HT1080 (cell line): ENCODE data around the gene POLD3. TPM values are rescaled to one million over a fixed set of nuclear protein-coding genes. Genes with fewer than 3 reads are reported as not detected.

ENCODE experiments used
- DNase-seq: peaks from one replicate; pipeline ENCODE4 v3.0.0-alpha.2; 2015; ENCODE audit warnings: low read depth
- small RNA-seq: library from RNA; depleted of rRNA; stranded (forward); fragments of <200 nt; gene quantifications from one replicate; pipeline ENCODE3, GENCODE V24; 2014
- total RNA-seq: library from RNA; depleted of rRNA; stranded (reverse); fragments of >200 nt; shearing (Covaris generic); gene quantifications from 2 replicates; pipeline ENCODE4 v1.2.3, GENCODE V29; 2014; rRNA removed

Gene POLD3
- total RNA-seq, 1 experiment from 2014 or later = 18.1 TPM

DNA sequence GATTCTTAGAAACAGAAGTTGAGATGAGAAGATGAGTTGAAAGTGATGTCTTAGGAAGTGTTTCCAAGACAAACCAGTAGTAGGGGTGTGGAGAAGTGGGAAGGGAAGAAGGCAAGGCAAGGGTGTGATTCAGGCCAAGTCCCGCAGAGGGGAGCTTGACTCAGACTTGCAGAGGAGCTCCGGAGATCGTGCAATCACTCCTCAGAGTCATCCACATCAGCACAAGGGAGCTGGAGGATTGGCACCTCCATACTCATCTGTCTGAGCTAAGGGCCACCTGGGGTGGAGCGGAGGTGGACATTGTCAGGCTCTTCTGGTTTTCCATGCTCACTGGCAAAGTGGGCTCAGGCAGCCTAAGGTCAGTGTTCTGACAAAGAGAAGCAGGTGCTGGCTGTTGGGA lies 94.4 kb downstream of the POLD3 start:
- DNase-seq = peak; percentile 73

DNA sequence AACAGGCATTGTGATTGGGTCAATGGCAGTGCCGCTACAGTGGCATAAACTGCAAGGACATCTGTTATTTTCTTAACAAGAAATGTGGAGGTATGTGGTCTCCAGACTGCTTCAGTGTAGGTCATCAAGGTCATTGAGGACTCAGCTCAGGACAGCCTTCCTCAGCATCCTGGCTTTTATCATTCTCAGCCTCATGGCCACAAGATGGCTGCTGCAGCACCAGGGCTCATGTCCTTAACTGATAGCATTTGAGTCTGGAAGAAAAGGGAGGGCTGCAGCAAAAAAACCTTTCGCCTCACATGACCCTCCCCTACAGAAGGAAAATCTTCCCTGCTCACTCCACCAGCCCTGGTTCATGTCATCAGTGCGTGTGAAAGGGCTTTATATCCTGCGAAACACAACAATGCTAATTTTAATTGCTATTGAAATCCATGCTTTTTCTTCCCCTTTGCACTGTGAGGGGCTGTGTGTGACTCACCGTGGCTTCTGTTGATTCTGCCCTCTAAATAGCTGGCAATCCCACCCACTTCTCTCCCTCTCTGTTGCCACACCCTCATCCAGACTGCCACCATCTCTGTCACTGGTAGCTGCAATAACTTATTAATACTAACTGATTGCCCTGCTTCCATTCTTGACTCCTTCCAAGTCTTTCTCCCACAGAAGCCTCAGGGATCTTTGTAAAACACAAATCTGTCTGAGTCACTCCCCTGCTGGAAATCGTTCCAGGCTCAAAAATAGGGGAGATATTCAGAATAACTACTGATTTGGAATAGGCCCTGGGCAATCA lies 95.0 kb downstream of the POLD3 start:
- DNase-seq = peak; percentile 39

DNA sequence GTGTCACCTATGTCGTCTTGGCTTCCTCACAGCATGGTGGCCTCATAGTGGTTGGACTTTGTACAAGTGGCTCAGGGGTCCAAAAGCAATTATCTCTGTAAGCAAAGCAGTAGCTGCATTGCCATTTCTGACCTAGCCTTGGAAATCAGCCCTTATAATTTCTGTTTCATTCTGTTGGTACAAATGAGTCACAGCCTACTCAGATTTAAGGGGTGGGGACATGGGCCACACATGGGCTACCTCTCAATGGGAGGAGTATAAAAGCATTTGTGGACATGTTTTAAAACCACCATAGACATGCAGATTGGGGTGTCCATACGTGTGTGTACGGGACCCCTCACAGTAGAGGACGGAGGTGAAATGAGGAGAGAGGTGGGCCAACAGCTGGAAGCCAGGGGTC lies 97.3 kb downstream of the POLD3 start:
- peak; percentile 37 for DNase-seq

DNA sequence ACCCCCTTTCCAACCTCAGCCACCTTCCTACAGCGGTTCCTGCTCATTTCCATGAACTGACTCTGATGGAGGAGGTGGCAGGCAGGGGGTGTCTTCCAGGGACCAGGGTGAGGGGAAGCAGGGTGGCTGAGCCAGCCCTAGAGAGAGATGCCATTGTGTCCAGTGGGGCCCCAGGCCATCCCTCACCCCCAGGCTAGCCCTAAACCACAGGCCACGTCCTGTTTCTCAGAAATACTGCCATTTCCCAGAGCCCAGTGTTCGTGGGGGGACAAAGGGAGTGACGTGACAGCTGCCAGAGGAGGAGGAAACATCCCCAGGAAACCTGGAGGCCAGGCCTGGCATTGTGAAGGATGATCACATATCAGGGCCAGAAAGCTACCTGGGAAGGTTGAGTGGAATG lies 99.4 kb downstream of the POLD3 start:
- peak; percentile 37 for DNase-seq

Small RNA genes lying within 50 kb of the gene (small RNA-seq; reads per million reads assigned to genes)
- not detected for gene RANP3
- not detected for gene RN7SKP297

Other genes starting within 250 kb of the POLD3 start
- 3.0 and 3.7 TPM in 2 replicates for gene PGM2L1, start 194.1 kb upstream of the POLD3 start, total RNA-seq
- gene KCNE3, start 125.0 kb upstream of the POLD3 start, total RNA-seq = not detected in 2 replicates
- gene LIPT2, start 98.9 kb upstream of the POLD3 start, total RNA-seq = 2.9 and 3.7 TPM in 2 replicates
- not detected in 2 replicates for gene CHRDL2, start 138.8 kb downstream of the POLD3 start, total RNA-seq
- 13.0 TPM in 2 replicates for gene RNF169, start 156.3 kb downstream of the POLD3 start, total RNA-seq